GM19193 (cell line): ENCODE results near the gene BICD1.

ENCODE experiments used
- POLR2A ChIP-seq: IDR thresholded peaks from 4 replicates; pipeline ENCODE4 v1.6.1; 2011; ENCODE audit not compliant: insufficient read depth, insufficient read length; ENCODE audit errors: extremely low read depth

BICD1 gene

GRCh38 chr12:32290411-32290810 is 183.8 kb downstream of the BICD1 start:
- TF ChIP-seq POLR2A: no peak

GRCh38 chr12:32292151-32292550 is 185.5 kb downstream of the BICD1 start:
- TF ChIP-seq POLR2A: no peak

DNA sequence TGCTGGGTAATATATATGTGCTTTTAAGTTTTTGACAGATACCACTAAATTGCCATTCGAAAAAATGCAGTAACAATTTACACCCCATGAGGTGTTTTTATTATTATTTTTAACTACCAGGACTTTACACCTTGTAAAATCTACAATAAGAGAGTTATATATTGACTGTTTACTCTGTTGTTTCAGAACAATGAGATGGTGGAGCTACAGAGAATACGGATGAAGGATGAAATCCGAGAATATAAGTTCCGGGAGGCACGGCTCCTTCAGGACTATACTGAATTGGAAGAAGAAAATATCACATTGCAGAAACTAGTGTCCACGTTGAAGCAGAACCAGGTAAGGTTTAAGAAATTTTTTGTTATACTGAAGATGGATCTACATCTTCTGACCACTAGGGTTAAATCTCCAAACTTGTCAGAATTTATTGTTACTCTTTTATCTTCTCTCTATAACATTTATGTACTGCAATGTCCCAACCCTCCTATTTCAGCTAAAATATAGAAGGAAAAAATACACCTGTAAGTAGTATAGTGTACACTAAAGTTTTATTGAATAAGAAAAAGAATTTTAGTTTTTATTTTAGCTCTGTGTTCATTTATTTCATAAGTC is 187.3 kb downstream of the BICD1 start:
- TF ChIP-seq POLR2A: no peak

DNA sequence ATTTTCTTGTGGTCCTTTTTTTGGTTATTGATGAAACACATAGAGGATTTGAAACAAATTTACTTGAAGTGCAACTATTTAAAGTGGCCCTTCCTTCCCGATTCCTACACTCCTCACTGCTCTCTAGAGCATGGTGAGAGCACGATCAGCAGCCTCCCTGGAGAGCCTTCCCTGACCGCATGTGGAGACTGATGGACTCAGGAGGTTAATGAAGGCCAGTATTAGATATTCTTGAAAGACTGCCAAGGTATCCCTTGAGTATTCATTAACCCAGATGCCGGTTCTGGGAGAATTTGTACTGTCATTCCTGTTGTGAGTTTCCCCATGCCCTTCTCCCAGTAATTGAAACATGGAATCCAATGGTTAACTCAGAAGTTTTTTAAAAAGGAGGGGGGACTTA is 189.9 kb downstream of the BICD1 start:
- TF ChIP-seq POLR2A: no peak

- no peak for TF ChIP-seq POLR2A
These were observed 192.3 kb downstream of the BICD1 start for GRCh38 chr12:32298917-32299316.

GRCh38 chr12:32301216-32301615 is 194.6 kb downstream of the BICD1 start:
- TF ChIP-seq POLR2A: no peak

DNA sequence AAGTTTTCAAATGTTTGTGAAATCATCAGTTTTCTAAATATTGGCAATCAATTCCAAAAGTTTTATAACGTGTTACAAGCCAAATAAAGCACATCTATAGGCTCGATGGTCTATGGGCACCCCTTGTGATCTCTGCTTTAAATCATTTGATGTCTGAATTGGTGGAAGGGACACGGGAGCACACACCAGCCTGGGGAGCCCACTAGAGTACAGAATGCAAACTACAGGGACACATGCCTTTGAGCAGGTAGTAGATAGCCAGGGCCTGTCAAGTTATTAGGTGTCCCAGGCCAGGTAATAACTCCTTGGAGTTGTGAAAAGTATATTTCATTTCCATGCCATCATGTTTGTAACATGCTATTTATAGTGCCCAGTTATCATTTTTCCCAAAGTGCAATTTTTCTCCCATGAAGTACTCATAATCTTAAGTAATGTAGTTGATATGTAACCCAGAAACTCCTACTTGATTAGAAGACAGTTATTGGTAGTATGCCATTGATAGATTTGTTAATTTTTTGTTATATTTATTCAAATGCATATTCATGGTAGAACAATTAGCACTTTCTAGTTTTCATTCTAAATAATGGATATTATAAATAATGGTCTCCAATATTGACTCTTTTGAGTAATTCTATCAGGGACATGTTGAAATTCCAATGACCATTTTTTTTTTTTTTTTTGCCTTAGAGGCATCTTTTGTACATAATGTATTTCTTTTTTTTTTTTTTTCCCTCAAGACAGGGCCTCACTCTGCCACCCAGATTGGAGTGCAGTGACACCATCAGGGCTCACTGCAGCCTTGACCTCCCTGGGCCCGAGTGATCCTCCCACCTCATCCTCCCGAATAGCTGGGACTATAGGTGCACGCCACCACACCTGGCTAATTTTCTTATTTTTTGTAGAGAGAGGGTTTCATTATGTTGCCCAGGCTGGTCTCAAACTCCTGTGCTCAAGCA is 195.8 kb downstream of the BICD1 start:
- no peak for TF ChIP-seq POLR2A

GRCh38 chr12:32303174-32303549 is 196.5 kb downstream of the BICD1 start:
- no peak for TF ChIP-seq POLR2A

DNA sequence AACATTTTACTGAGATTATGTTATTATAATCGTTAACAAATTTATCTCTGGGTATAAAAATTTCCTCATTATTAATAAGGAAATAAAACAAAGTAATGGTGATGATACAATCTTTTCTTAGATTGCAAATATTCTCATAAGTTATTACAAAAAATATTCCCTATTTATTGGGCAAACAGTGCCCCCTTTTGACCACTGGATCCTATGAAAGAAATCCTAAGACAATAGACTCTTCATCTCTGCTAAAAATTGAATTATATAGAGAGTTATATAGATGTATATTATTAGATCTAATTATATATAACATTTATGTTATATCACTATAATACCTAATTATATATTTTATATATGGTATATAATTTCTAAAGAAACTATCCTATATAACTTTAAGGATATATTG is 198.5 kb downstream of the BICD1 start:
- no peak for TF ChIP-seq POLR2A

DNA sequence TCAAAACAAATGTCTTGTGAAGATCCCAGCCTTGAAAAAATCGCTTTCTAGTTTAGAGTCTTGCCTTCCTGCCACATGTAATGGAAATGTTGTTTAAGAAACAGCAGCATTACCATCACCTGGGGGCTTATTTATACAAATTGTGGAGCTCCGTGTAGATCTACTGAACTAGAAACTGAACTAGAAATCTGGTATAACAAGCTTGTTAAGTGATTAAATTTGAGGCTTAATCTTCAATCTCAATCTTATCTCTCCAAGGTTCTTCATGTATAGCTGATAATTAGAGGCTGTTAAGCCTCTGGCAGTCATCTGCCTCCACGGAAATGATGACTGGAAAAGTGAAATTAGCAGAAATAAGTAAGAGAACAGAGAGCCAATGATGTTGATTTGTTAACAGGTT is 200.7 kb downstream of the BICD1 start:
- TF ChIP-seq POLR2A: no peak

GRCh38 chr12:32309811-32310736 is 203.4 kb downstream of the BICD1 start:
- no peak for TF ChIP-seq POLR2A

GRCh38 chr12:32312049-32312670 is 205.5 kb downstream of the BICD1 start:
- no peak for TF ChIP-seq POLR2A

DNA sequence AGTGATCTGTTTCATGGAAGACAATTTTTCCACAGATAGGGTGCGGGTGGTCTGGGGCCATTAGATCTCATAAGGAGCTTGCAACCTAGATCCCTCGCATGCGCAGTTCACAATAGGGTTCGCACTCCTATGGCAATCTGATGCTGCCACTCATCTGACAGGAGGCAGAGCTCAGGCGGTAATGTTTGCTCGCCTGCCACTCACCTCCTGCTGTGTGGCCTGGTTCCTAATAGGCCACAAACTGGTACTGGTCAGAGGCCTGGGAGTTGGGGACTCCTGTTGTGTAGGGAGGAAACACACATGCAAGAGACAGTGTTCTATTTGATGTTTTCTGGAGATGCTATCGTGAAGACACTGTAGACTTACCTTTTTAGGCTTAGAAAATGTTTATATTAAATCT is 215.7 kb downstream of the BICD1 start:
- TF ChIP-seq POLR2A: no peak

DNA sequence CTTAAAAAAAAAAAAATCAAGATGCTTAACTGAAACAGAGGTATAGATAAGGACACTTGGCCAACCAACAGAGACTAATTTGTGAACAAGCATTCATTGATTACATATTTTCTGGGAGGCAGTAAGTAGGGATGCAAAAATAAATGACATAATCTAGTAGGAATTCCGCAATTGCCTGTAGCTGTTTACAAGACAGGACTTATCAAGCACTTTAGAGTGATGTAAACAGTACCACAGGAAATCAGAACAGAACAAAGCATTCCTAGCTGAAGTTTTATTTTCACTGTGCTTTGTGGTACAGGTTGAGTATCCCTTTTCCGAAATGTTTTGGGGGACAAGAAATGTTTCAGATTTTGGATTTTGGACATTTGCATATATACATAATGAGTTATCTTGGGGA is 224.5 kb downstream of the BICD1 start:
- TF ChIP-seq POLR2A: no peak

- TF ChIP-seq POLR2A: no peak
These were observed 225.8 kb downstream of the BICD1 start for GRCh38 chr12:32332446-32332845.
